Prostate gland (tissue), 2 donors: Measurements from ENCODE around the gene MFSD12. TPM values are rescaled to one million over a fixed set of nuclear protein-coding genes. Genes with fewer than 3 reads are reported as not detected.

Experiments used
- DNase-seq: peaks from one replicate; pipeline ENCODE4 v3.0.0-alpha.2; 2019; ENCODE audit warnings: low spot score
- H3K27ac ChIP-seq, 2 donors: fragments of 200-600 bp; sonication (generic); 2 replicates each; pipeline ENCODE4 v1.5.1; 2017 to 2019
- H3K27me3 ChIP-seq: fragments of 200-600 bp; sonication (generic); replicated peaks from 2 replicates; pipeline ENCODE4 v1.5.1; 2019; ENCODE audit not compliant: insufficient read depth
- H3K36me3 ChIP-seq, 2 donors: fragments of 200-600 bp; sonication (generic); 1 replicate in 1 of 2; 2 replicates in 1 of 2; pipeline versions ENCODE4 v1.5.1 to v1.8.1; 2017 to 2019
- H3K4me1 ChIP-seq: fragments of 200-600 bp; sonication (generic); replicated peaks from 2 replicates; pipeline ENCODE4 v1.5.1; 2019
- H3K4me3 ChIP-seq, 2 donors: fragments of 200-600 bp; sonication (generic); 2 replicates each; pipeline ENCODE4 v1.5.1; 2017 to 2019
- H3K9me3 ChIP-seq: fragments of 200-600 bp; sonication (generic); 2 replicates; pipeline ENCODE4 v1.5.1; 2017
- CTCF ChIP-seq, 4 experiments: fragments of 200-600 bp in 2 of 4; fragments of 450-650 bp in 2 of 4; sonication (generic) in 2 of 4; IDR thresholded peaks; 1 replicate in 3 of 4; 2 replicates in 1 of 4; pipeline ENCODE4 v1.5.1; 2016 to 2019; ENCODE audit warnings: antibody characterized with exemption in 4 of 4, mild to moderate bottlenecking in 2 of 4, moderate library complexity in 2 of 4
- POLR2A ChIP-seq: fragments of 450-650 bp; IDR thresholded peaks from one replicate; pipeline ENCODE4 v1.6.1; 2016; ENCODE audit warnings: antibody characterized with exemption, mild to moderate bottlenecking
- POLR2AphosphoS5 ChIP-seq: sonication (generic); formaldehyde crosslinking; IDR thresholded peaks from one replicate; pipeline ENCODE4 v1.6.1; 2017; ENCODE audit warnings: antibody characterized with exemption
- WGBS: methylation state at CpG from one replicate; pipeline ENCODE4 v1.1.5; 2018; 5-methylcytosine and 5-hydroxymethylcytosine counted together
- intact Hi-C: fragments of 100-400 bp; cut with DNase I; formaldehyde crosslinking; loops from one replicate; pipeline ENCODE4 v1.14.2; 2022
- total RNA-seq, 2 donors: library from RNA; depleted of rRNA; stranded (reverse); fragments of >200 nt; gene quantifications; one replicate each; pipeline ENCODE4 v1.1.0, GENCODE V29; 2016

Gene MFSD12
- total RNA-seq, 2 donors from 2014 or later, result 60.5 to 86.1 TPM

DNA sequence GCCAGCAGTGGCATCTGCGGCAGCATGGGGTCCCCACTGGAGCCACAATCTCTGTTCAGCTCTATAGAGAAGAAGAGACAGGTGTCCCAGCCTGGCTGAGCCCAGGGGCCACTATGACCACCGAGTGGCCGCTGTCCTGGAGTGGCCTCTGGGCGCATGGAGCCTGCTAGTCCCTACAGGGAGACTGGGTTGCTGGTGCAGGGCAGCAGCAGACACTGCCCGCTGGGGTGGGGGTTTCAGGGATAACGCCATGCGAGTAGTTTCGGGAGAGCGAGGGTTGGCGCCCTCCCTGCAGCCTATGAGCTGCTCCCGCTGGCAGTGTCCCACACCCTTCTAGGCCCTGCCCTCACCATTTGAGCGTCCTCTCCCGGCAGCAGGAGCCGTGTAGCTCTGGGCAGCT, 29.3 kb downstream of the MFSD12 start:
- 97% methylated on average over 14 of the region's 14 CpGs for WGBS
- intact Hi-C loops, result no loop called here

DNA sequence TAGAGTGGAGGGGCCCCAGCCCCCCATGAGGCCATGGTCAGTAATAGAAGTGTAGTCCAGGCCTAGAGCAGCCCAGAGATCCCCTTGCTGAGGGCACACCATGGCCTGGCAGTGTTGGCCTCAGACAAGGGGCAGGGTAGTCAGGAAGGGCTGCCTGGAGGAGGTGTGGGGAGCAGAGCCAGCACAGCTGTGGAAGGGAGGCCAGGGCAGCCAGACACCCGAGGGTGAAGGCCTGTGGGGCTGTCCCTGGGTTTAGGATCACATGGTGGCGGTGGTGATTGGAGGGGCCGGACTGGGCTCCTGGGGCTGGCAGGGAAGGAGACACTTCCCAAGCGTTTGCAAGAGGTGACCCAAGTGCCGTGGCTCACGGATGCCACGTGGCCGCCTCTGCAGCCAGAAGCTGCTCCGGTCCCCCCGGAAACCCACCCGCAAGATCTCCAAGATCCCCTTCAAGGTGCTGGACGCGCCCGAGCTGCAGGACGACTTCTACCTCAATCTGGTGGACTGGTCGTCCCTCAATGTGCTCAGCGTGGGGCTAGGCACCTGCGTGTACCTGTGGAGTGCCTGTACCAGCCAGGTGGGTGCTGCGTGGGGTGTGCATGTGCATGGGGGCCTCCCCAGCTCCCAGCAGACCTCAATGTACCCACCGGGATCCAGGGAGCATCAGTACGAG, 30.0 kb downstream of the MFSD12 start:
- TF ChIP-seq POLR2AphosphoS5, result no peak
- TF ChIP-seq CTCF (IDR thresholded peaks at IDR 0.05), result no peak
- no peak for TF ChIP-seq POLR2A
- Histone ChIP-seq H3K9me3 (no peaks in the 10 kb centered on the region), H3K27me3 (no peaks in the 10 kb centered on the region), H3K36me3 (peaks cover 21 to 23% of the 10 kb centered on the region in 2 donors), H3K4me3 (no peak overlapping the region), H3K4me1 (no peaks in the 10 kb centered on the region), H3K27ac (no peak overlapping the region)
- WGBS, result 92% methylated on average over 21 of the region's 21 CpGs
- intact Hi-C loops, result no loop called here
- no peak for DNase-seq

More for the DNA sequence above, 29.3 kb downstream of the MFSD12 start:
- TF ChIP-seq POLR2A (no peak), POLR2AphosphoS5 (no peak), CTCF (IDR thresholded peaks at IDR 0.05) (no peak)
- Histone ChIP-seq H3K27me3 (no peaks in the 10 kb centered on the region), H3K4me1 (no peaks in the 10 kb centered on the region), H3K4me3 (no peak overlapping the region), H3K36me3 (peaks cover 21 to 25% of the 10 kb centered on the region in 2 donors), H3K9me3 (no peaks in the 10 kb centered on the region), H3K27ac (no peak overlapping the region)
- no peak for DNase-seq

- H3K9me3 ChIP-seq, result no peaks in the 10 kb centered on the region
- H3K4me1 ChIP-seq, result no peaks in the 10 kb centered on the region
- H3K27me3 ChIP-seq, result no peaks in the 10 kb centered on the region
- peaks cover 18 to 23% of the 10 kb centered on the region in 2 donors for H3K36me3 ChIP-seq
- no peak for DNase-seq
- intact Hi-C loops, result no loop called here
- no peak overlapping the region for H3K4me3 ChIP-seq
- WGBS, result 91% methylated on average over 28 of the region's 28 CpGs
- no peak overlapping the region for H3K27ac ChIP-seq
- no peak for TF ChIP-seq POLR2AphosphoS5
- TF ChIP-seq CTCF (IDR thresholded peaks at IDR 0.05), result no peak
- TF ChIP-seq POLR2A, result no peak
Measured at GRCh38 chr19:3526507-3527237, 30.7 kb downstream of the MFSD12 start.

DNA sequence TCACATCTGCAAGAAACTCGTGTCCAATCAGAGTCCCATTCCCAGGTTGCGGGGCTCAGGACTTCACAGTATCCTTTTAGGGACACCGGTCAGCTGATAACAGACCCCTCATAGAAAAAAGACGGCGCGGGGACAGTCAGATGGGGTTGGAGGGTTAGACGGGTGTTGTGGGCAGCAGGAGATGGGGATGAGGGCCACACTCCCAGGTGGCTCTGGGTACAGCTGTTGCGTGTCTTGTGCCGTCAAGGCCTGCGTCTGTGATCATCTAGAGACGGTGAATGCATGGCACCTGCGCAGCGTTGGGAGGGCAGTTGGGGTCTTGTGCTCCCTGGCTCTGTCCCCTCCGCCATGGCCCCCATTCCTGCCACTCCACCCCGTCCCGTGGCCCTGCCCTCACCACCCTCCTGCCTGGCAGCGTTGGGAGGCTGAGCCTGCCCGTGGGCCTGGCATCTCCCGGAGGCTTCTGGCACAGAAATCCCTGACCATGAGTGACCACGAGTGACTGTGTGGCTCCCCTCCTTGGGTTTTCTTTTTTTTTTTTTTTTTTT, 32.4 kb downstream of the MFSD12 start:
- H3K4me3 ChIP-seq, result no peak overlapping the region
- H3K27ac ChIP-seq, result no peak overlapping the region
- WGBS, result 97% methylated on average over 19 of the region's 20 CpGs
- H3K27me3 ChIP-seq, result no peaks in the 10 kb centered on the region
- intact Hi-C loops, result no loop called here
- no peak for DNase-seq
- no peak for TF ChIP-seq CTCF (IDR thresholded peaks at IDR 0.05)
- TF ChIP-seq POLR2A, result no peak
- no peak for TF ChIP-seq POLR2AphosphoS5
- H3K9me3 ChIP-seq, result no peaks in the 10 kb centered on the region
- no peaks in the 10 kb centered on the region for H3K4me1 ChIP-seq
- peaks cover 9 to 23% of the 10 kb centered on the region in 2 donors for H3K36me3 ChIP-seq
